Measurements from ENCODE around the gene LCMT1. TPM values are rescaled to one million over a fixed set of nuclear protein-coding genes. Genes with fewer than 3 reads are reported as not detected.
"Not testable (repeated sequence)": the region's sequence is repeated elsewhere in the genome, so short reads cannot be mapped to it uniquely, and the experiment has no call there.

Gene LCMT1
- total and polyA plus RNA-seq, 9 of the 15 experiments (the other 6 are each of a cell fraction or from before 2014, with no cell fraction given), result 20.0 to 42.8 (median 32.3) TPM

GRCh38 chr16:25126820-25127232 lies 15.3 kb downstream of the LCMT1 start (continued):
- TF ChIP-seq CSDE1 (IDR thresholded peaks at IDR 0.05) (no peak), FOSL1 (tag; conservative IDR thresholded peaks at IDR 0.05) (peak; percentile 53), ATF3 (IDR thresholded peaks at IDR 0.05) (peak; percentile 32; the same call in 1 of the 2 replicates), ATF3 (CRISPR knock-in tag; conservative IDR thresholded peaks at IDR 0.05) (no peak), RCOR1 (IDR thresholded peaks at IDR 0.05; ENCODE audit: borderline replicate concordance in 1 of 2, low read depth in 2 of 2, low read length in 2 of 2) (peak in 1 of 2 experiments; percentile 15; a peak in 1 of 4 replicates), CTCF (IDR thresholded peaks at IDR 0.05 in 2 of 3, conservative IDR thresholded peaks at IDR 0.05 in 1 of 3; ENCODE audit: insufficient read depth in 2 of 3, low read depth in 1 of 3, low read length in 3 of 3) (peak; percentile 42 to 77 (median 74); a peak in 5 of 6 replicates), SMC3 (conservative IDR thresholded peaks at IDR 0.05; ENCODE audit: insufficient read depth, low read depth, low read length) (peak; percentile 47; the same call in 1 of the 2 replicates), RAD21 (CRISPR knock-in tag; conservative IDR thresholded peaks at IDR 0.05 in 1 of 2, IDR thresholded peaks at IDR 0.05 in 1 of 2) (peak; percentile 73 to 87), ETV6 (IDR thresholded peaks at IDR 0.05; ENCODE audit: borderline replicate concordance in 1 of 2, low read depth in 2 of 2, low read length in 1 of 2) (no peak), ETV6 (CRISPR knock-in tag; IDR thresholded peaks at IDR 0.05; ENCODE audit: borderline replicate concordance) (no peak)

GRCh38 chr16:25132751-25133150 lies 21.2 kb downstream of the LCMT1 start:
- not testable (repeated sequence) for H3K27me3 ChIP-seq (ENCODE audit: control insufficient read depth in 2 of 2, insufficient read depth in 2 of 2, low read length in 2 of 2)

More at GRCh38 chr16:25132751-25133150, 21.2 kb downstream of the LCMT1 start:
- H3K27ac ChIP-seq (ENCODE audit: extremely low read depth, low read depth, low read length); H3K9me3 ChIP-seq (replicated peaks; ENCODE audit: control insufficient read depth, insufficient read depth, low read depth, low read length); H3K79me2 ChIP-seq (ENCODE audit: control insufficient read depth, insufficient read depth, low read length); H2AFZ ChIP-seq (ENCODE audit: low read depth, low read length); CTCF ChIA-PET (ENCODE audit: low intra/inter-chr PET ratio); ATAC-seq; BruUV-seq (replicated peaks); in situ Hi-C loops (cut with MboI); H3K4me2 ChIP-seq (ENCODE audit: insufficient read depth, low read length); DNase-seq (ENCODE audit: extremely low read depth in 1 of 4, low spot score in 3 of 4); H4K20me1 ChIP-seq (replicated peaks; ENCODE audit: control insufficient read depth, insufficient read depth, low read length); H3K4me1 ChIP-seq (replicated peaks in 1 of 2; ENCODE audit: control insufficient read depth in 2 of 2, insufficient read depth in 2 of 2, low read length in 2 of 2); H3K4me3 ChIP-seq; intact Hi-C loops (cut with micrococcal nuclease); H3K9ac ChIP-seq (ENCODE audit: insufficient read depth in 1 of 2, low read depth in 2 of 2, low read length in 2 of 2); H3K9me1 ChIP-seq (ENCODE audit: control insufficient read depth, insufficient read depth, low read length); FAIRE-seq: not testable (repeated sequence)
- peaks cover 26% of the 10 kb centered on the region for H3K36me3 ChIP-seq (ENCODE audit: control insufficient read depth, insufficient read depth, low read length)
- POLR2A ChIA-PET, result interaction anchor here (0.7 to 1.1 kb wide), 2 partner anchors 33 to 133 kb away, joined by 5 read pairs; no protein-coding TSS in a partner anchor
- WGBS (ENCODE audit: insufficient coverage, low coverage, missing lambda C conversion rate), result 90% methylated on average over 5 of the region's 5 CpGs

Data from K562 (cell line).